ENCODE measurements around the gene CHMP2A. TPM values are rescaled to one million over a fixed set of nuclear protein-coding genes. Genes with fewer than 3 reads are reported as not detected.

The CHMP2A gene
- total and polyA plus RNA-seq, 2 experiments from 2014 or later = 88.6 to 186 TPM

DNA sequence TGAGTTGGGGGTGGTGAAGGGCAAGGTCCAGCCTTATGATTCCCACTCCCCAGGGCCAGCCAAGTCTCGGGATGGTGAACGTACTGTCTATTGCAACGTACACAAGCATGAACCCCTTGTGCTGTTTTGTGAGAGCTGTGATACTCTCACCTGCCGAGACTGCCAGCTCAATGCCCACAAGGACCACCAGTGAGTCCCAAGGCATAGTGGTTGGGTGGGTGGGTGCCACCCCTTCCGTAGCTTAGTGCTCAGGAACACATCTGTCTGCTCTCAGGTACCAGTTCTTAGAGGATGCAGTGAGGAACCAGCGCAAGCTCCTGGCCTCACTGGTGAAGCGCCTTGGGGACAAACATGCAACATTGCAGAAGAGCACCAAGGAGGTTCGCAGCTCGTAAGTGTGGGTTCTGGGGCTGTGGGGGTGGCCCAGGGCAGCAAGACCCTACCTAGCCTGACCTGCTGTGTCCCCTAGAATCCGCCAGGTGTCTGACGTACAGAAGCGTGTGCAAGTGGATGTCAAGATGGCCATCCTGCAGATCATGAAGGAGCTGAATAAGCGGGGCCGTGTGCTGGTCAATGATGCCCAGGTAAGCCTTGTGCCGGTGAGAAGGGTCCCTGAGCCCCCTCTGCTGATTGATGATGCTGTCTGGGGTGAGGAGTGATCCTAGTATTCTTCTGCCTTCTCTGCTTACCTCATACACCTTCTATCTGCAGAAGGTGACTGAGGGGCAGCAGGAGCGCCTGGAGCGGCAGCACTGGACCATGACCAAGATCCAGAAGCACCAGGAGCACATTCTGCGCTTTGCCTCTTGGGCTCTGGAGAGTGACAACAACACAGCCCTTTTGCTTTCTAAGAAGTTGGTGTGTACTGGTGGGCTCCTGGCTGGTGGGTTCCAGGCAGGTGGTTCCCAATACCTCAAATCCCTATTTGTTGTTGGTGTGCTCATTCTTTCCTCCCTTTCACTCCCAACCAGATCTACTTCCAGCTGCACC is 7.3 kb downstream of the CHMP2A start:
- H2AFZ ChIP-seq = no peak overlapping the region
- peaks cover 20% of the 10 kb centered on the region; the same call in 1 of the 2 replicates for H3F3A ChIP-seq (ENCODE audit: insufficient read depth)
- 93% methylated on average over 18 of the region's 18 CpGs for WGBS, 2 experiments (ENCODE audit: low coverage in 1 of 2, low lambda C conversion rate in 2 of 2, missing lambda C conversion rate in 2 of 2)
- peaks cover 10% of the 10 kb centered on the region; the same call in 1 of the 2 replicates for H3K4me1 ChIP-seq (ENCODE audit: insufficient read depth)
- H3K27me3 ChIP-seq (replicated peaks; ENCODE audit: insufficient read depth) = no peaks in the 10 kb centered on the region
- no peak overlapping the region for H3K4me3 ChIP-seq
- H3K9me3 ChIP-seq (ENCODE audit: low read depth) = no peaks in the 10 kb centered on the region
- peaks cover 14% of the 10 kb centered on the region; the same call in 1 of the 2 replicates for H4K20me1 ChIP-seq (ENCODE audit: insufficient read depth)
- TF ChIP-seq EZH2phosphoT487 (IDR thresholded peaks at IDR 0.05; ENCODE audit: insufficient read depth, low read depth) (no peak), EZH2 (IDR thresholded peaks at IDR 0.05; ENCODE audit: insufficient read depth, poor library complexity, severe bottlenecking) (no peak)
- H3K79me2 ChIP-seq (ENCODE audit: insufficient read depth) = peaks cover 80% of the 10 kb centered on the region
- no peak overlapping the region for H3K4me2 ChIP-seq (ENCODE audit: unreplicated experiment)
- DNase-seq = no peak
- peaks cover 46% of the 10 kb centered on the region for H3K36me3 ChIP-seq (ENCODE audit: low read depth)
- in situ Hi-C loops (cut with MboI) = no loop called here
- H3K27ac ChIP-seq = no peak overlapping the region
- H3K9ac ChIP-seq = peak overlapping the region; percentile 12; the same call in 1 of the 2 replicates
- H3K9me2 ChIP-seq (ENCODE audit: insufficient read depth) = no peaks in the 10 kb centered on the region

DNA sequence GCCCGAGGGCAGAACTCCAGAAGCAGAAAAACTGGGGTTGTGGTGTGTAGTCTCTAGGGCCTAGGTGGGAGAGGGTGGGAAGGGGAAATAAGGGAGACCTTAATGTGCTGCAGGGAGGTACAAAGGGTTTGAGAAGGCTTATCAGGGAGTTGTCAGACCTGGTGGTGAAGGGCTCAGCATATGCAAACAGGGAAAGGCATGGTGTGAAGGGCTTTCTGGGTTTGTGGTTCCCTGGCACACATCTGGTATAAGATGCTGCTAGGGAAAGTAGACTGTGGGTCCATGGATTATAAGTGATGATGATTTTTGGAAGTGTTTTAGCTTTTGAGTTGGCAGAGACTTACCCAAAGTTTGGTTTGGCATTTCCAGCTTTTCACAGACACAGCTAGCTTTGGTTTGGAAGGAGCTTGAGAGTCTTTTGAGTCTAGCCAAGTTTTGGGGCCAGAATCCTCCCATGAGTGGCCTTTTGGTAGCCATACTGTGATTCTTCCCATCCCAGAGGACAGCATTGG is 8.8 kb downstream of the CHMP2A start:
- Histone ChIP-seq H3K4me3 (peak overlapping the region; percentile 98), H3K9ac (peak overlapping the region; percentile 96), H3K27me3 (replicated peaks; ENCODE audit: insufficient read depth) (no peaks in the 10 kb centered on the region), H3K27ac (no peak overlapping the region), H4K20me1 (ENCODE audit: insufficient read depth) (peaks cover 14% of the 10 kb centered on the region; the same call in 1 of the 2 replicates), H3K4me2 (ENCODE audit: unreplicated experiment) (peak overlapping the region; percentile 96), H3K36me3 (ENCODE audit: low read depth) (peaks cover 34% of the 10 kb centered on the region), H3K79me2 (ENCODE audit: insufficient read depth) (peaks cover 64% of the 10 kb centered on the region), H2AFZ (no peak overlapping the region), H3K9me3 (ENCODE audit: low read depth) (no peaks in the 10 kb centered on the region), H3K9me2 (ENCODE audit: insufficient read depth) (no peaks in the 10 kb centered on the region), H3F3A (ENCODE audit: insufficient read depth) (peaks cover 4% of the 10 kb centered on the region; the same call in 1 of the 2 replicates), H3K4me1 (ENCODE audit: insufficient read depth) (peaks cover 10% of the 10 kb centered on the region; the same call in 1 of the 2 replicates)
- DNase-seq = no peak
- TF ChIP-seq EZH2phosphoT487 (IDR thresholded peaks at IDR 0.05; ENCODE audit: insufficient read depth, low read depth) (no peak), EZH2 (IDR thresholded peaks at IDR 0.05; ENCODE audit: insufficient read depth, poor library complexity, severe bottlenecking) (no peak)
- WGBS, 2 experiments (ENCODE audit: low coverage in 1 of 2, low lambda C conversion rate in 2 of 2, missing lambda C conversion rate in 2 of 2) = 20 to 45% methylated on average over 1 of the region's 1 CpG
- in situ Hi-C loops (cut with MboI) = no loop called here

DNA sequence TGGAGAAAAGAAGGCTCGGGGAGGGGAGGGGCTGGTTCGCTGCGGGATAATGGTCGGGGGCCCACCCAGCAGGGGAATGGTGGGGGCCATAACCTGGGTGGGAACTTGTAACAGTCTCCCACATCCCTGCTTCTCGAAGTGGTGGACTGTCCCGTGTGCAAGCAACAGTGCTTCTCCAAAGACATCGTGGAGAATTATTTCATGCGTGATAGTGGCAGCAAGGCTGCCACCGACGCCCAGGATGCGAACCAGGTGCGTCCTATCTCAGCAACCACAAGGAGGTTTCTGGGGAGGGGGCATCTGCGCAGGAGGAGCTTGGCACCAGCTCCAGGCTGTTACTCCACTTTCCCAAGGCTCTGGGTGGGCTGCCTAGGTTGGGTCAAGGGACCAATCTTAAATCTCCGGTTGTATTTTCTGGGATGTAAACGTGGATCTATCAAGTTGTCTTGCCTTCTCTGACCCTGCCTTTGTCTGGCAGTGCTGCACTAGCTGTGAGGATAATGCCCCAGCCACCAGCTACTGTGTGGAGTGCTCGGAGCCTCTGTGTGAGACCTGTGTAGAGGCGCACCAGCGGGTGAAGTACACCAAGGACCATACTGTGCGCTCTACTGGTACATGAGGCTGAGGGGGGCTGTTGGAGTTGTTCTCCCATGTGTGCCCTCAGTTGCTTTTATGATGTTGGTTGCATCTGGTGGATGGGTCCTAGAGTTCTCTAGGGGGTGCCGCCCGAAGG is 9.5 kb downstream of the CHMP2A start:
- no peaks in the 10 kb centered on the region for H3K9me3 ChIP-seq (ENCODE audit: low read depth)
- peaks cover 10% of the 10 kb centered on the region; the same call in 1 of the 2 replicates for H3K4me1 ChIP-seq (ENCODE audit: insufficient read depth)
- no peak for TF ChIP-seq EZH2phosphoT487 (IDR thresholded peaks at IDR 0.05; ENCODE audit: insufficient read depth, low read depth)
- no peak for TF ChIP-seq EZH2 (IDR thresholded peaks at IDR 0.05; ENCODE audit: insufficient read depth, poor library complexity, severe bottlenecking)
- H3K27me3 ChIP-seq (replicated peaks; ENCODE audit: insufficient read depth) = no peaks in the 10 kb centered on the region
- peak overlapping the region; percentile 96 for H3K9ac ChIP-seq
- peak; percentile 47 for DNase-seq
- in situ Hi-C loops (cut with MboI) = no loop called here
- H3F3A ChIP-seq (ENCODE audit: insufficient read depth) = no peaks in the 10 kb centered on the region
- H4K20me1 ChIP-seq (ENCODE audit: insufficient read depth) = peaks cover 14% of the 10 kb centered on the region; the same call in 1 of the 2 replicates
- H3K27ac ChIP-seq = peak overlapping the region; percentile 89
- no peaks in the 10 kb centered on the region for H3K9me2 ChIP-seq (ENCODE audit: insufficient read depth)
- WGBS, 2 experiments (ENCODE audit: low coverage in 1 of 2, low lambda C conversion rate in 2 of 2, missing lambda C conversion rate in 2 of 2) = 3 to 8% methylated on average over 16 to 21 of the region's 21 CpGs
- H2AFZ ChIP-seq = no peak overlapping the region
- H3K4me3 ChIP-seq = peak overlapping the region; percentile 98
- H3K79me2 ChIP-seq (ENCODE audit: insufficient read depth) = peaks cover 58% of the 10 kb centered on the region
- H3K36me3 ChIP-seq (ENCODE audit: low read depth) = peaks cover 29% of the 10 kb centered on the region
- peak overlapping the region; percentile 96 for H3K4me2 ChIP-seq (ENCODE audit: unreplicated experiment)

Measured in GM23248 (cell line).